HG03457 (cell line): Measurements from ENCODE around the gene STK32C.

Experiments
- ATAC-seq: cut with Tn5 transposase; IDR thresholded peaks from one replicate; pipeline ENCODE4 v1.9.1; 2021; ENCODE audit warnings: moderate number of reproducible peaks; ENCODE audit not compliant: unreplicated experiment

The STK32C gene

DNA sequence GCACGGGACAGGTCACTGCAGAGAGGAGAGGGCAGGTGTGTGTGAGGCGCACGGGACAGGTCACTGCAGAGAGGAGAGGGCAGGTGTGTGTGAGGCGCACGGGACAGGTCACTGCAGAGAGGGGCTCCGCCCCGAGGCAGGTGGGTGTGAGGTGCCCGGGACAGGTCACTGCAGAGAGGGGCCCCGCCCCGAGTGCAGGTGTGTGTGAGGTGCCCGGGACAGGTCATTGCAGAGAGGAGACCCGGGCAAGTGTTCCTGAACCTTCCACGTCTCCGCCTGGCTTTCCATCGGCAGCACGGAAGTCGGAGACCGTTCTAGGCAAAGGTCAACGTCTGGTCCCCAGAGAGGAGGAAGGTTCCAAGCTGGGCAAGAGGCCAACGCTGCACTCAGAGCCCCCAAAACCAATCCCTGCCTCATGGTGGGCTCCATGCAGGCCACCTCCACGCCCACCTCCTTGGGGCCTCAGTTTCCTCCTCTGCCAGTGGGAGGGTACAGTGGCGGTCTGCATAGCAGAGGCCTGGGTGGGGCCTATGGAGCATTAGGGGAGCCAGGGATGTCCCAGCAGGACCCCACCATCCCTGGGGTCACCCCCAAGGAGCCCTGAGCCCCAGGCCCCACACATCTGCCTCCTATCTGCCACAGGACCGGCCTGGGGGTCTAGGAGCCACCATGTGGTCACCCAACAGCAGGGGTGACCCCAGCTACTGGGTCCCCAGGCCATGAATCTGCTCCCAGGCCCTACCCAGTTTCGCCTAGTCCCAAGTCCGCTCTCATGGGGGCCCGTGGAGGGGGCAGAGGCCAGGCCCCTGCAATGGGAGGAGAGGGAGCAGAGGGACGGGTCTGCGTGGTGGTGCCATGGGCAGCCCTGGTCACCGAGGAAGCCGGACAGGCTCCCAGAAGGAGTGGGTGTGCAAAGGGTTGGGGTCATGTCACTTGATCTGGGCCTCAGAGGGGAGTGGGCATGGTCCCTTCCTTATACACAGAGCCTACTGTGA lies 57.0 kb downstream of the STK32C start:
- no peak for ATAC-seq

- no peak for ATAC-seq
These were observed 57.9 kb downstream of the STK32C start for GRCh38 chr10:132249824-132250375.

- no peak for ATAC-seq
These were observed 58.5 kb downstream of the STK32C start for GRCh38 chr10:132249226-132249724.

- no peak for ATAC-seq
These were observed 59.1 kb downstream of the STK32C start for GRCh38 chr10:132248455-132249225.

- ATAC-seq = no peak
These were observed 59.8 kb downstream of the STK32C start for GRCh38 chr10:132247943-132248342.

DNA sequence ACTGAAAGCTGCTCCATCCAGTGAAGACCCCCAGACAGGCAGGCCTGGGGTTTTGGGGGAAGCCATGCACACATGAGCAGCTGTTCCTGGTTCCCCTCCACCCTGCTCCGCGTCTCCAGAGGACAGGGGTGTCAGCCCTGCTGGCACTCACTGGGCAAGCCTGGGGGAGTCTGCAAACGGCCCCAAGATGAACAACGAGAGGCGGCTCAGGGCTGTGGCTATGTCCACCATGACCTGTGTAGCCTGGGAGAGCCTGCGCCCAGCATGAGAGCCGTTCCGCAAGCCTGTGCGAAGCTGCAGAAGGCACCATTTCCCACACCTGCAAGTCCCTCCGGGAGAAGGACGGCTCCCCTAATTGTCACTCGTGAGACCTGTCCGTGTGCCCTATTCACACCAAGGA lies 61.5 kb downstream of the STK32C start:
- ATAC-seq = no peak

- no peak for ATAC-seq
These were observed 62.7 kb downstream of the STK32C start for GRCh38 chr10:132245056-132245455.

DNA sequence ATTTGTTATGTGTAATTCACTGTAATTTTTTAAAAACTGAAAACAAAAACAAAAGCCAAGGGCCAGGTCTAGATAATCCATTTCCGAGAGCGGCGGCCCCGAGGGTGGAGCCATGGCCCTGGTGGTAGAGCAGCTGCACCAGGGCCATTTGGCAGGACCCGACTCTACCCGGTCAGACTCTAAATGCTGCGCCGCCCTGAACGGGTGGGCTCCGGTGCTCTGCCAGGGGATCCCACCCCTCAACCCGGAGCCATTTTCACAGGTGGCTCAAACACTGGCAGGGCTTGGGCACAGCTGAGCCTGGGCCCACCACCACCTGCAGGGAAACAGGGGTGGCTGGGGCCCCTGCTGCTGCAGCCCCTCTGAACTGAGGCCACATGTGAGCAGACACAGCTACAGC lies 64.1 kb downstream of the STK32C start:
- ATAC-seq = no peak

GRCh38 chr10:132243141-132243540 lies 64.6 kb downstream of the STK32C start:
- no peak for ATAC-seq

GRCh38 chr10:132242103-132242840 lies 65.5 kb downstream of the STK32C start:
- ATAC-seq = no peak

GRCh38 chr10:132241496-132241895 lies 66.3 kb downstream of the STK32C start:
- no peak for ATAC-seq

DNA sequence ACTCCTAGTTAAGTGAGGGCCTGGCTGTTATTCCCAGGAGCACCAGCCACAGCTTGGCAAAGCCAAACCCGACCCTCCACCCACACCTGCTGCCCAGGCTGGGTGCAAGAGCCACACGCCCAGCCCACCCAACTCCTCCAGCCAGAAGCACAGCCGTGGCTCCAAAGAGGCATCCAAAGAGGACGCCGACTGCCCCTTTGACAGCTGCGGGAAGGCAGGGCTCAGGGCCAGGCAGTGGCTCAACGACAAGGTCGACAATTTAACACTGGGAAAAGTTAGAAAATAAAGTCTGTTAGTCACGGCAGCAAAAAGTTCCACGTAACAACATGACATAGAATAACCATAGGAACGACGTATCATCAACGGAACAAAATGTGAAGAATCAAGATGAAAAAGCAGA lies 66.7 kb downstream of the STK32C start:
- no peak for ATAC-seq

DNA sequence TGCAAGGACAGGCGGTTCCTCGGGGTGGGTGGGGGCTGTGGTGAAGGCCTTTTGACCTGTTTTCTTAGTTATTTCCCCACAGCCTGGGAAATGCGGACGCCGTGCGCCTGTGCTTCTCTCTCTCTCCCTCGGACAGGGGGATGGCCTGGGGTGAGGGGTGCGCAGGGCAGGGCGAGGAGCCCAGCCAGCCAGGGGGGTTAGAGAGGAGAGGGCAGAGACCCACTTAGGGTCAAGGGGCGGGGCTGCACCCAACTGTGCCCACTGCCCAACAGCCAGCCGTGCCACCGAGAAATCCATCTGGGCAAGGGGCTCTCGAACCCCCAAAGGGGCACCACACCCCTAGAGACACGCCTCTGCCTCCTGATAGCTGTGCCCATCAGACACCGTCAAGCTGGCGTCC lies 67.2 kb downstream of the STK32C start:
- no peak for ATAC-seq

DNA sequence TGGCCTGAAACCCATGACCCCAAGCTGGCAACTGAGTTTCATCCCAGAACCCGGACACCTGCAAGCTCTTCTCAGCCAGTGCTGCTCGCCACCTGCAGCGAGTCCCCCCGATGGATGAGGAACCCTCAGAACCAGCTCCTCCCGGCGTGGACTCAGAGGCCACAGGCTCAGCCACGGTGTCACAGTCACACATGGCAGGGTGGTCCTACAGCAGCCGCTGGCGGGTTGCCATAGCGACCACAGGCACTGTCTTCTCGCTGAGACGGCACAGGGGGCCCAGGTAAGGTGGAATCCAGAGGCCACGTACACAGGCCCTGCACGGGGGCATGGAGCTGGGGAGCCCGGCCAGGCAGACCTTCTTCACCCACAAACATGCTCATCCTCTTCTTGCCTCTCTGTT lies 67.6 kb downstream of the STK32C start:
- no peak for ATAC-seq

DNA sequence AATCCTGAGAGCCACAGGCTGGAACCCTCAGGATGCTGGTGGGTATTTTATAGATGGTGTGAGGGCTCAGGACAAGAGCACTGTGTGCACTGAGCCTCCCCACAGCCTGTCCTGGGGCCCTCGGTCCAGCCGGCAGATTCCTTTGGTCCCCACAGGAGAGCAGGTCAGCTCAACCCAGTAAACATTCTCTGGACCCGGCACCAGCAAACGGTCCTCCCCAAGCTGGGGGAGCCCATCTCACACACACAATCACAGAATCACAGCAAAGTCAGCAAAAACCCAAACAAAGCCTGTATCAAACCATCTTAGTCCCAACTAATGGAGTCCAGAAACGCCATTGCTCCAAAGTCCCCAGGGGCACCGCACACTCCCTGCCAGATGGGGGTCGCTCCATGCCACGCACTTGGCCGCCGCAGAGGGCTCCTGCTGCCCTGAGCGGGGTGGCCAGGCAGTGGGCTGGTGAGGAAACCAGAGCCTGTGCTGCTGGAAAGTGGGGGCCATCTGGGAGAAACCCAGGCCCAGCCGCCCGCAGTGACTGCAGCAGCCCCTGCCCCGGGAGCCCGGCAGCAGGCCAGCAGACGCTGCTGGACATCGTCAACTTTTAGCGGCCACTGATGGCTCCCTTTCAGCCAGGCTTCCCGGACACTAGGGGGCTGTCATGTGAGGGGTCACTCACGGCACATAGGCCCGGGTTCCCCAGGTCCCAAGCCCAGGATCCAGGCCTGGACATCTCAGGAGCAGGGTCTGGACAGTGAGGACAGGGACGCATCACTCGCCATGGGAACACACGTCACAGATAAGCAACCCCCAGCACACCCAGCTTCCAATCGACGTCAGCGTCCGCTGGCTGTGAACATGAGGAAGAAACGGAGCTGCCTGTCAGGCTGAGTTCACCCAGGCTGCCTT lies 68.4 kb downstream of the STK32C start:
- ATAC-seq = no peak

- ATAC-seq = no peak
These were observed 69.2 kb downstream of the STK32C start for GRCh38 chr10:132238371-132239125.

DNA sequence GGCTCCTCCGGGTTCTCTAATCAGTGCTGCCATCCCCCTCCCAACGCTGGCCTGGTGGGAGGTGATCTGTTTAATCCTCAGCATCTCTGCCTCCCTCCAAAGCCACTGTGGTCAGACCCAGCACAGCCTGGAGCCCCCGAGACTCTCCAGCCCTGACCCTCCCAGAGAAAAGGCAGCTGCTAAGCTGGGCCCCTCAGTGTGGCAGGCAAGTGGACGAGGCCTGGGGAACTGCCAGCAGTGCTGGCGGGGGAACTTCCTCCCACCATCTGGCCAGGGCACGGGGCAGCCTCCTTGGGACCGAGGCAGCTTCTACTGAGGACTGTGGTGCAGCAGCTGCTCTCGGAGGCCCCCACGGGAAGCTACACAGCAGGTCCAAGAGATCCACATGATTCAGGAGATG lies 69.9 kb downstream of the STK32C start:
- ATAC-seq = no peak

DNA sequence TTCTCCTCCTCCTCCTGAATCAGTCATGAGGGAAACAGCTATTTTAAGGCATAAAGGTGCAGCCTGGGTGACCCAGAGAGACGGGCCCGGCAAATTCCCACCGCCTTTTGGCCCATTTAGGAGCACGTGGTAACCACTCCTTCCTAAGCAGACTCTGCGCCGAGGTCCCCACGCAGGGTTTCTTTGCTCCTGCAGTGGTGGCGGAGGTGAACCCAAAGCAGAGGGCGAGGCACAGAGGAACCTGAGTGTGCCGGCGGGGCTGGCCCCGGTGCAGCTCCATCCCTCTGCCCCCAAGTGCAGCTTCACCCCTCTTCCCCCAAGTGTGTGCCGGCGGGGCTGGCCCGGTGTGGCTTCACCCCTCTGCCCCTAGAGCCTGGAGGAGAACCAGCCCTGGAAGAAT lies 70.4 kb downstream of the STK32C start:
- no peak for ATAC-seq

DNA sequence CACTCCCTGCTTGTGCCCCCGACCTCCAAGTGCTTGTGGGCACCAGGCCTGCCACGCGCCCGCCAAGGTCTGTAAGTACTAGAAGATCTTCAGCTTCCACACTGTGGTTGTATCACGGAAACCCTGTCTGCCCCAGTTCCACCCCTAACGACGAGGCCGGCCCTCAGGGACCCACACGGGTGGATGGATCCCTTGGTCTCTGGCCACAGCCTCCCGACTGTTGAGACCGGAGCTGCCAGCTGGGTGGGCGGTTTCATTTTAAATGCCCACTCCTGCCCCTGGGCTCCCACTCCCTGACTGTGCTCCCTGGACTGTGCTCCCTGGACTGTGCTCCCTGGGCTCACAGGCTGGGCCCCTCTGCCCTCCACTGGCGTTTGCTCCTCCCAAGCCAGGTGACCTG lies 70.9 kb downstream of the STK32C start:
- no peak for ATAC-seq
